GM11168 (cell line): ENCODE measurements around the gene UBASH3A.

Experiments used
- in situ Hi-C: fragments of 300-500 bp; cut with MboI; formaldehyde crosslinking; loops from one replicate; pipeline ENCODE4 v1.12.0; 2022; ENCODE audit warnings: low sequenced_read_pairs; ENCODE audit not compliant: unreplicated experiment

UBASH3A gene

GRCh38 chr21:42474043-42474831 lies 70.5 kb downstream of the UBASH3A start:
- in situ Hi-C loops: no loop called here

GRCh38 chr21:42475036-42475435 lies 71.3 kb downstream of the UBASH3A start:
- in situ Hi-C loops: no loop called here

GRCh38 chr21:42475526-42476387 lies 72.1 kb downstream of the UBASH3A start:
- in situ Hi-C loops: no loop called here

- in situ Hi-C loops: no loop called here
Measured at GRCh38 chr21:42476388-42477331, 73.0 kb downstream of the UBASH3A start.

GRCh38 chr21:42478504-42478903 lies 74.8 kb downstream of the UBASH3A start:
- in situ Hi-C loops: no loop called here

- in situ Hi-C loops: no loop called here
Measured at GRCh38 chr21:42479582-42479981, 75.9 kb downstream of the UBASH3A start.

GRCh38 chr21:42480736-42481135 lies 77.0 kb downstream of the UBASH3A start:
- in situ Hi-C loops: no loop called here

GRCh38 chr21:42481169-42481568 lies 77.5 kb downstream of the UBASH3A start:
- in situ Hi-C loops: no loop called here

GRCh38 chr21:42484966-42485365 lies 81.3 kb downstream of the UBASH3A start:
- in situ Hi-C loops: no loop called here

- in situ Hi-C loops: no loop called here
Measured at GRCh38 chr21:42486072-42486471, 82.4 kb downstream of the UBASH3A start.

- in situ Hi-C loops: no loop called here
Measured at GRCh38 chr21:42486531-42486930, 82.8 kb downstream of the UBASH3A start.

GRCh38 chr21:42489006-42489563 lies 85.4 kb downstream of the UBASH3A start:
- in situ Hi-C loops: no loop called here

- in situ Hi-C loops: no loop called here
Measured at GRCh38 chr21:42489991-42490390, 86.3 kb downstream of the UBASH3A start.

GRCh38 chr21:42490720-42491119 lies 87.0 kb downstream of the UBASH3A start:
- in situ Hi-C loops: no loop called here

GRCh38 chr21:42491328-42491727 lies 87.6 kb downstream of the UBASH3A start:
- in situ Hi-C loops: no loop called here

GRCh38 chr21:42492201-42492600 lies 88.5 kb downstream of the UBASH3A start:
- in situ Hi-C loops: no loop called here

GRCh38 chr21:42493109-42494060 lies 89.7 kb downstream of the UBASH3A start:
- in situ Hi-C loops: no loop called here

- in situ Hi-C loops: no loop called here
Measured at GRCh38 chr21:42495027-42495426, 91.3 kb downstream of the UBASH3A start.

- in situ Hi-C loops: no loop called here
Measured at GRCh38 chr21:42495765-42496119, 92.0 kb downstream of the UBASH3A start.
